ENCODE data around the gene AMER3. TPM values are rescaled to one million over a fixed set of nuclear protein-coding genes. Genes with fewer than 3 reads are reported as not detected.
"Not testable (repeated sequence)": the region's sequence is repeated elsewhere in the genome, so short reads cannot be mapped to it uniquely, and the experiment has no call there.

AMER3 gene
- polyA plus RNA-seq, 1 experiment: not detected

- no peak for TF ChIP-seq CTCF (IDR thresholded peaks at IDR 0.05; ENCODE audit: low read depth, low read length)
- DNase-seq (ENCODE audit: low read depth, low spot score): no peak
- CTCF ChIA-PET: no interaction called here
- Histone ChIP-seq H3K4me3 (ENCODE audit: low read depth, low read length) (no peak overlapping the region), H3K9me3 (ENCODE audit: control insufficient read depth, insufficient read depth, low read length) (peaks cover 4% of the 10 kb centered on the region), H3K27ac (ENCODE audit: low read depth, low read length) (no peak overlapping the region), H3K27me3 (ENCODE audit: control insufficient read depth, insufficient read depth, low read length) (no peaks in the 10 kb centered on the region)
- POLR2A ChIA-PET: no interaction called here
These were observed 25.7 kb upstream of the AMER3 start for GRCh38 chr2:130729322-130730299.

- CTCF ChIA-PET: not testable (repeated sequence)
These were observed 23.1 kb upstream of the AMER3 start for GRCh38 chr2:130732257-130732656.

GRCh38 chr2:130735200-130735599, 20.1 kb upstream of the AMER3 start:
- peaks cover 3% of the 10 kb centered on the region; the same call in 1 of the 2 replicates for H3K9me3 ChIP-seq (ENCODE audit: control insufficient read depth, insufficient read depth, low read length)
- H3K27me3 ChIP-seq (ENCODE audit: control insufficient read depth, insufficient read depth, low read length): no peaks in the 10 kb centered on the region
- no peak for DNase-seq (ENCODE audit: low read depth, low spot score)
- no peak for TF ChIP-seq CTCF (IDR thresholded peaks at IDR 0.05; ENCODE audit: low read depth, low read length)
- CTCF ChIA-PET: no interaction called here
- no peak overlapping the region for H3K27ac ChIP-seq (ENCODE audit: low read depth, low read length)
- POLR2A ChIA-PET: no interaction called here
- no peak overlapping the region for H3K4me3 ChIP-seq (ENCODE audit: low read depth, low read length)

More at GRCh38 chr2:130732257-130732656, 23.1 kb upstream of the AMER3 start:
- POLR2A ChIA-PET; H3K27me3 ChIP-seq (ENCODE audit: control insufficient read depth, insufficient read depth, low read length); H3K27ac ChIP-seq (ENCODE audit: low read depth, low read length); H3K4me3 ChIP-seq (ENCODE audit: low read depth, low read length); DNase-seq (ENCODE audit: low read depth, low spot score); H3K9me3 ChIP-seq (ENCODE audit: control insufficient read depth, insufficient read depth, low read length): not testable (repeated sequence)

- Histone ChIP-seq H3K9me3 (ENCODE audit: control insufficient read depth, insufficient read depth, low read length) (peaks cover 3% of the 10 kb centered on the region; the same call in 1 of the 2 replicates), H3K27ac (ENCODE audit: low read depth, low read length) (no peak overlapping the region), H3K27me3 (ENCODE audit: control insufficient read depth, insufficient read depth, low read length) (no peaks in the 10 kb centered on the region), H3K4me3 (ENCODE audit: low read depth, low read length) (no peak overlapping the region)
- no peak for TF ChIP-seq CTCF (IDR thresholded peaks at IDR 0.05; ENCODE audit: low read depth, low read length)
- DNase-seq (ENCODE audit: low read depth, low spot score): no peak
- ChIA-PET CTCF (no interaction called here), POLR2A (no interaction called here)
These were observed 18.9 kb upstream of the AMER3 start for GRCh38 chr2:130736487-130736886.

GRCh38 chr2:130737592-130737991, 17.7 kb upstream of the AMER3 start:
- ChIA-PET POLR2A (no interaction called here), CTCF (no interaction called here)
- TF ChIP-seq CTCF (IDR thresholded peaks at IDR 0.05; ENCODE audit: low read depth, low read length): no peak
- H3K27me3 ChIP-seq (ENCODE audit: control insufficient read depth, insufficient read depth, low read length): no peaks in the 10 kb centered on the region
- H3K4me3 ChIP-seq (ENCODE audit: low read depth, low read length): no peak overlapping the region
- H3K9me3 ChIP-seq (ENCODE audit: control insufficient read depth, insufficient read depth, low read length): peaks cover 3% of the 10 kb centered on the region; the same call in 1 of the 2 replicates
- H3K27ac ChIP-seq (ENCODE audit: low read depth, low read length): no peak overlapping the region
- DNase-seq (ENCODE audit: low read depth, low spot score): no peak

All from AG04450 (cell line).